Adrenal gland (tissue), 12 donors: ENCODE results near the gene DXO. TPM values are rescaled to one million over a fixed set of nuclear protein-coding genes. Genes with fewer than 3 reads are reported as not detected.

Source experiments
- DNase-seq, 7 donors: peaks; one replicate each; pipeline ENCODE4 v3.0.0-alpha.2; 2019 to 2020
- H3K27ac ChIP-seq, 5 donors: fragments of 200-600 bp; sonication (generic) in 4 of 5; 1 replicate in 3 of 5; 2 replicates in 2 of 5; pipeline versions ENCODE4 v1.5.1 to v1.8.0; 2016 to 2020; ENCODE audit warnings: mild to moderate bottlenecking in 1 of 5
- H3K27me3 ChIP-seq: fragments of 200-600 bp; 2 replicates; pipeline ENCODE4 v1.8.0; 2021
- H3K36me3 ChIP-seq, 2 donors: fragments of 200-600 bp; replicated peaks in 1 of 2; 1 replicate in 1 of 2; 2 replicates in 1 of 2; pipeline versions ENCODE4 v1.5.1 to v1.8.0; 2018 to 2022
- H3K4me1 ChIP-seq, 2 donors: fragments of 200-600 bp; replicated peaks in 1 of 2; 1 replicate in 1 of 2; 2 replicates in 1 of 2; pipeline versions ENCODE4 v1.5.1 to v1.8.0; 2018 to 2021
- H3K4me3 ChIP-seq, 4 donors: fragments of 200-600 bp; sonication (generic) in 3 of 4; one replicate each; pipeline ENCODE4 v1.5.1; 2016 to 2018
- H3K9me3 ChIP-seq, 3 donors: fragments of 200-600 bp; sonication (generic) in 1 of 3; replicated peaks in 1 of 3; 1 replicate in 2 of 3; 2 replicates in 1 of 3; pipeline versions ENCODE4 v1.5.1 to v1.8.0; 2016 to 2021
- CTCF ChIP-seq, 6 experiments: fragments of 450-650 bp in 4 of 6; fragments of 200-600 bp in 2 of 6; sonication (generic) in 1 of 6; IDR thresholded peaks; 1 replicate in 5 of 6; 2 replicates in 1 of 6; pipeline versions ENCODE4 v1.5.1 to v1.8.0; 2016 to 2021; ENCODE audit warnings: antibody characterized with exemption in 6 of 6, mild to moderate bottlenecking in 2 of 6, moderate library complexity in 1 of 6
- POLR2A ChIP-seq, 2 donors: fragments of 450-650 bp; IDR thresholded peaks; one replicate each; pipeline ENCODE4 v1.6.1; 2017; ENCODE audit warnings: antibody characterized with exemption in 2 of 2, mild to moderate bottlenecking in 2 of 2, moderate library complexity in 1 of 2
- WGBS, 4 donors: extraction: QIAGEN DNeasy Blood & Tissue Kit in 2 of 4; methylation state at CpG; one replicate each; pipeline versions ENCODE4 v1.1.5 to v1.1.7; 2013 to 2017; 5-methylcytosine and 5-hydroxymethylcytosine counted together
- intact Hi-C, 2 donors: fragments of 100-400 bp; cut with DNase I; formaldehyde crosslinking; loops; one replicate each; pipeline versions ENCODE4 v1.14.1 to v1.15.0; 2022 to 2023
- polyA plus RNA-seq, 3 donors: library from polyadenylated mRNA; stranded (reverse); fragments of 200-250 nt in 2 of 3; fragments of 350-450 nt in 1 of 3; fragmentation: Illumina TruSeq in 1 of 3; extraction: RNeasy Lipid Tissue Mini Kit (QIAGEN cat#74804) in 1 of 3; gene quantifications; one replicate each; pipeline ENCODE4 v1.2.3, GENCODE V29; 2013 to 2014
- total RNA-seq, 9 donors: library from RNA; depleted of rRNA in 4 of 9; stranded (reverse); fragments of >200 nt in 4 of 9; fragments of 120-200 nt in 1 of 9; fragmentation: NEBNext Ultra II Directional in 1 of 9; extraction: Animal tissue kit (Norgen Biotek cat#: 25700) in 1 of 9; gene quantifications; one replicate each; pipeline versions ENCODE4 v1.1.0 to v1.2.4, GENCODE V29; 2013 to 2023
- donor health status: healthy with polysubstance abuse.
- donor health status: Bipolar disorder and iron deficiency.
- donor health status: DM: yes; HTN: yes; CAD: no.
- donor health status: DM: no; HTN: no; CAD: no.
- donor health status: DM: no; HTN: no; CAD: no.
- donor health status: DM: yes; HTN: yes; CAD: no.

Gene DXO
- total and polyA plus RNA-seq, 12 donors: 19.9 to 102 (median 45.0) TPM

GRCh38 chr6:31971279-31971992, 502 bp downstream of the DXO start:
- Histone ChIP-seq H3K4me1 (peaks cover 20 to 40% of the 10 kb centered on the region in 2 donors), H3K36me3 (peaks cover 0 to 40% of the 10 kb centered on the region in 2 donors), H3K27me3 (no peaks in the 10 kb centered on the region), H3K9me3 (no peaks in the 10 kb centered on the region), H3K4me3 (peak overlapping the region in 2 of 4 donors; percentile 40 to 82), H3K27ac (peak overlapping the region; percentile 95 to 99 (median 99))
- 20 to 31% (median 21%) methylated on average over 21 to 29 of the region's 29 CpGs for WGBS, 4 donors
- intact Hi-C loops: no loop called here
- TF ChIP-seq CTCF (IDR thresholded peaks at IDR 0.05): peak in 1 of 6 experiments; percentile 14
- no peak for TF ChIP-seq POLR2A (IDR thresholded peaks at IDR 0.05)
- DNase-seq: peak in 2 of 7 donors; percentile 41 to 46

- no peak for TF ChIP-seq POLR2A (IDR thresholded peaks at IDR 0.05)
- TF ChIP-seq CTCF (IDR thresholded peaks at IDR 0.05): no peak
- peaks cover 0 to 47% of the 10 kb centered on the region in 2 donors for H3K36me3 ChIP-seq
- H3K27me3 ChIP-seq: no peaks in the 10 kb centered on the region
- H3K27ac ChIP-seq: peak overlapping the region; percentile 95 to 99 (median 99)
- peak in 6 of 7 donors; percentile 45 to 65 (median 56) for DNase-seq
- intact Hi-C loops: no loop called here
- peak overlapping the region in 2 of 4 donors; percentile 40 to 82 for H3K4me3 ChIP-seq
- H3K9me3 ChIP-seq: no peaks in the 10 kb centered on the region
- 60 to 69% (median 62%) methylated on average over 16 to 18 of the region's 18 CpGs for WGBS, 4 donors
- H3K4me1 ChIP-seq: peaks cover 20 to 40% of the 10 kb centered on the region in 2 donors
Observed at GRCh38 chr6:31970604-31971271, 1.2 kb downstream of the DXO start.

GRCh38 chr6:31969712-31970603, 2.0 kb downstream of the DXO start:
- intact Hi-C loops: no loop called here
- DNase-seq: no peak
- Histone ChIP-seq H3K9me3 (no peaks in the 10 kb centered on the region), H3K36me3 (peaks cover 0 to 54% of the 10 kb centered on the region in 2 donors), H3K4me1 (peaks cover 20 to 40% of the 10 kb centered on the region in 2 donors), H3K27me3 (no peaks in the 10 kb centered on the region), H3K4me3 (no peak overlapping the region), H3K27ac (peak overlapping the region; percentile 95 to 99 (median 99))
- no peak for TF ChIP-seq CTCF (IDR thresholded peaks at IDR 0.05)
- TF ChIP-seq POLR2A (IDR thresholded peaks at IDR 0.05): no peak
- 64 to 75% (median 71%) methylated on average over 17 of the region's 17 CpGs for WGBS, 4 donors
